Calu3 (cell line): ENCODE measurements around the gene ABLIM2. TPM values are rescaled to one million over a fixed set of nuclear protein-coding genes. Genes with fewer than 3 reads are reported as not detected.

Experiments used
- BruUV-seq: library from RNA; stranded (reverse); fragments of 400-500 nt; replicated peaks from 2 replicates; lab custom pipeline; 2021; lab: Mats Ljungman, UMichigan
- CTCF ChIA-PET: fragments of 300-600 bp; sonication (Branson Sonifier 250); formaldehyde crosslinking; loops from one replicate; lab custom pipeline; 2022; ENCODE audit warnings: antibody characterized with exemption; lab: Charles Lee
- DNase-seq: peaks from one replicate; pipeline ENCODE4 v3.0.0; 2022
- H3K27ac Mint-ChIP-seq: one replicate; pipeline ENCODE4 v1.8.0; 2022; ENCODE audit warnings: mixed read lengths; ENCODE audit not compliant: unreplicated experiment
- H3K27me3 Mint-ChIP-seq: one replicate; pipeline ENCODE4 v1.8.0; 2022; ENCODE audit warnings: mixed read lengths; ENCODE audit not compliant: unreplicated experiment
- H3K36me3 Mint-ChIP-seq: one replicate; pipeline ENCODE4 v1.8.0; 2022; ENCODE audit warnings: mild to moderate bottlenecking, moderate library complexity, mixed read lengths; ENCODE audit not compliant: insufficient read depth, unreplicated experiment
- H3K4me1 Mint-ChIP-seq: one replicate; pipeline ENCODE4 v1.8.0; 2022; ENCODE audit warnings: mild to moderate bottlenecking, low read depth, mixed read lengths; ENCODE audit not compliant: unreplicated experiment
- H3K4me3 Mint-ChIP-seq: one replicate; pipeline ENCODE4 v1.8.0; 2022; ENCODE audit warnings: mild to moderate bottlenecking, low read depth, moderate library complexity, mixed read lengths; ENCODE audit not compliant: unreplicated experiment
- H3K9me3 Mint-ChIP-seq: one replicate; pipeline ENCODE4 v1.8.0; 2022; ENCODE audit warnings: low read depth, mixed read lengths; ENCODE audit not compliant: unreplicated experiment
- intact Hi-C: fragments of 100-400 bp; cut with micrococcal nuclease; formaldehyde crosslinking; loops from one replicate; pipeline ENCODE4 v1.10.0; 2022; ENCODE audit not compliant: unreplicated experiment
- total RNA-seq: library from RNA; stranded (reverse); gene quantifications from 2 replicates; pipeline ENCODE4 v1.2.3, GENCODE V29; 2022
- TF ChIP-seq, protein P1 (sequence below): fragments of 200-600 bp; IDR thresholded peaks from one replicate; pipeline ENCODE4 v1.8.0; 2022; ENCODE audit warnings: antibody characterized with exemption; ENCODE audit not compliant: unreplicated experiment

The ABLIM2 gene
- total RNA-seq, 1 experiment from 2014 or later: 1.0 TPM

DNA sequence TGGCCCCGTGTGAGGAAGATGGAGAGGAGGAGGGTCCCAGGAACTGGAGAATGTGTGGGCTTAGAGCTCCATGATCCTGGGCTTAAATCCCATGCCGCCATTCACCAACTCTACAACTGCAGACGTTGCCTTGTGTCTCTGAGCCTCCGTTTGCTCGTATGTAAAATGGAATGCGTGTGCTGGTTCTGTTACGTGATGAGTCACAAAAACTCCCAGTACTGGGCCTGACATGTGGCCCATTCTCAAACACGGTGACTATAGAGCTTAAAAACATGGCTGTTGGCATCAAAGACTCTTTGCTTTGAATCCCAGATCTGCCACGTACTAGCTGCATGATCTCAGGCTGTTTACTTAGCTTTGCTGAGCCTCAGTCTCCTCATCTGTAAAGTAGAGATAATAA is 206.0 kb downstream of the ABLIM2 start:
- CTCF ChIA-PET: no interaction called here
- TF ChIP-seq, protein P1, sequence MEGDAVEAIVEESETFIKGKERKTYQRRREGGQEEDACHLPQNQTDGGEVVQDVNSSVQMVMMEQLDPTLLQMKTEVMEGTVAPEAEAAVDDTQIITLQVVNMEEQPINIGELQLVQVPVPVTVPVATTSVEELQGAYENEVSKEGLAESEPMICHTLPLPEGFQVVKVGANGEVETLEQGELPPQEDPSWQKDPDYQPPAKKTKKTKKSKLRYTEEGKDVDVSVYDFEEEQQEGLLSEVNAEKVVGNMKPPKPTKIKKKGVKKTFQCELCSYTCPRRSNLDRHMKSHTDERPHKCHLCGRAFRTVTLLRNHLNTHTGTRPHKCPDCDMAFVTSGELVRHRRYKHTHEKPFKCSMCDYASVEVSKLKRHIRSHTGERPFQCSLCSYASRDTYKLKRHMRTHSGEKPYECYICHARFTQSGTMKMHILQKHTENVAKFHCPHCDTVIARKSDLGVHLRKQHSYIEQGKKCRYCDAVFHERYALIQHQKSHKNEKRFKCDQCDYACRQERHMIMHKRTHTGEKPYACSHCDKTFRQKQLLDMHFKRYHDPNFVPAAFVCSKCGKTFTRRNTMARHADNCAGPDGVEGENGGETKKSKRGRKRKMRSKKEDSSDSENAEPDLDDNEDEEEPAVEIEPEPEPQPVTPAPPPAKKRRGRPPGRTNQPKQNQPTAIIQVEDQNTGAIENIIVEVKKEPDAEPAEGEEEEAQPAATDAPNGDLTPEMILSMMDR: no peak
- no peak for DNase-seq
- H3K36me3 Mint-ChIP-seq: no peaks in the 10 kb centered on the region
- H3K4me1 Mint-ChIP-seq: peaks cover 25% of the 10 kb centered on the region
- intact Hi-C loops: no loop called here
- H3K27ac Mint-ChIP-seq: no peak overlapping the region
- no peaks in the 10 kb centered on the region for H3K9me3 Mint-ChIP-seq
- H3K27me3 Mint-ChIP-seq: no peaks in the 10 kb centered on the region
- no peak overlapping the region for H3K4me3 Mint-ChIP-seq
- no TSS peak for BruUV-seq

DNA sequence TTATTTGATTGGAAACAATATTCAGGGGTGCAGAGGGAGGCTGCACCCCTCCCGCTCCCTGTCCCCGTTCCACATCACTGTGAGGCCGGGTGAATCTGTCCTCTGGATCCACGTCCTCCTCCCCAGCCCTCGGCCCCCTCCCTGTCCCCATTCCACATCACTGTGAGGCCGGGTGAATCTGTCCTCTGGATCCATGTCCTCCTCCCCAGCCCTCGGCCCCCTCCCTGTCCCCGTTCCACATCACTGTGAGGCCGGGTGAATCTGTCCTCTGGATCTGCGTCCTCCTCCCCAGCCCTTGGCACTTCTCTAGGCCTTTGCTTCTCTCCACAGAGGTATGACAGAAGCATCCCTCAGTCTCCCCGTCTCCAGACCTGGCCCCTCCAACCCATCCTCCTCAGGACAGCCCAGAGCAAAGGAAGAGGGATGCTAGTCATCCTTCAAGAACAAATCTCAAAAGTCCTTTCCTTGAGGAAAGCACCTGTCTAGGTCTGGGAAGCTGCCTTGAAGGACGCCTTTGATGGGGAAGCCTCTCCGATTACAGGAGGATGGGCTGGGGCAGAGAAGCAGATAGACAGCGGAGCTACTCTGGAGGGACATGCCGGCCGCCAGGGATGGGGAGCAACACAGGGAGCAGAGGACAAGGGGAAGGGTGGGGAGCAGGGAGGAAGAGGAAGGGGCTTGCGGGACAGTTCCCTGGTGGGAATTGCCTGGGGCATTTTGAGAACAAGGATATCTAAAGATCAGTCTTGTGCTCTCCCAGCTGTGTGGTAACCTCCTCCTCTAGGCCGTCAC is 208.1 kb downstream of the ABLIM2 start:
- peaks cover 23% of the 10 kb centered on the region for H3K4me1 Mint-ChIP-seq
- DNase-seq: no peak
- CTCF ChIA-PET: no interaction called here
- intact Hi-C loops: no loop called here
- H3K4me3 Mint-ChIP-seq: no peak overlapping the region
- no peaks in the 10 kb centered on the region for H3K27me3 Mint-ChIP-seq
- no TSS peak for BruUV-seq
- no peak overlapping the region for H3K27ac Mint-ChIP-seq
- no peaks in the 10 kb centered on the region for H3K36me3 Mint-ChIP-seq
- TF ChIP-seq, protein P1: no peak
- no peaks in the 10 kb centered on the region for H3K9me3 Mint-ChIP-seq

DNA sequence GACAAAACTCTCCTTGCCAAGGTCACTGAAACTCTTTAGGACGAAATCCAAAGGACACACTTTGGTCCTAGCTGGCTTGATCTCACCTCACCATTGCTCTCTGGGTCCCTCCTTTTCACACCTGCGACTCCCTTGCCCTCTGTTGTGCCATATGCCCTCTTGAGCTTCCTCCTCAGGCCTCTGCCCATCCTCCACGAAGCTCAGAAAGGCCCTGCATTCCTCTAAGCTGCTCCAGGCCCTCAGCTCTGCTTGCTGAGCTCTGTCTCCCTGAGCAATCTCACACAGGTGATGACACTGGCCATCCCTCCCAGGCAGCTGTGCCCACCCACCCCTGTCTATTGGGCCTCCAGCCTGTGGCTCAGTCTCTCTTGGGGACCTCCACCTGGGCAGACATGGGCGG is 208.9 kb downstream of the ABLIM2 start:
- CTCF ChIA-PET: no interaction called here
- Mint-ChIP-seq H3K4me1 (peaks cover 23% of the 10 kb centered on the region), H3K36me3 (no peaks in the 10 kb centered on the region), H3K4me3 (no peak overlapping the region), H3K27ac (no peak overlapping the region), H3K9me3 (no peaks in the 10 kb centered on the region), H3K27me3 (no peaks in the 10 kb centered on the region)
- no TSS peak for BruUV-seq
- DNase-seq: no peak
- intact Hi-C loops: no loop called here
- TF ChIP-seq, protein P1: no peak

DNA sequence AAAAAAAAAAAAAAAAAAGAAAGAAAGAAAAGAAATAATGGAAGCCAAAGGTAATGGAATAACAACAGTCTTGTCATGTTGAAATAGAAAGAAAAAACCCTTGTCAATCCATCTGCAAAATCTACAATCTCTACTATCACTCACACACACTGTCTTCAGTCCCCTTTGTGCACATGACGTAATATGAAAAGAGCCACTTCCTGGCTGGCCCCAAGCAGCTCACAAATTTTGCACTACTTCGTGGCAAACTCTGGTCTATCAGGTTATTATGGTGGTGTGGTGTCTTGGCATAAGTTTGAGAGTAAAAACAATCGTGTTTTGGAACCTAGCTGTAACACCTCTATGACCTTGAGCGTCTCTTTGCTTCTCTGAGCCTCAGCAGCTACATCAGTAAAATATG is 210.7 kb downstream of the ABLIM2 start:
- Mint-ChIP-seq H3K27ac (no peak overlapping the region), H3K36me3 (no peaks in the 10 kb centered on the region), H3K4me3 (no peak overlapping the region), H3K27me3 (no peaks in the 10 kb centered on the region), H3K4me1 (peaks cover 29% of the 10 kb centered on the region), H3K9me3 (no peaks in the 10 kb centered on the region)
- CTCF ChIA-PET: no interaction called here
- TF ChIP-seq, protein P1: no peak
- DNase-seq: no peak
- BruUV-seq: no TSS peak
- intact Hi-C loops: no loop called here
